HG03575 (cell line): ENCODE measurements around the gene C19orf33.
A peak's percentile ranks its signal among the peaks of the same experiment; 100 is the strongest.

Source experiments
- ATAC-seq: cut with Tn5 transposase; IDR thresholded peaks from one replicate; pipeline ENCODE4 v1.9.1; 2021; ENCODE audit not compliant: unreplicated experiment, insufficient number of reproducible peaks, low FRiP score; ENCODE audit errors: extremely low read depth

The C19orf33 gene

GRCh38 chr19:38306236-38306635, 2.2 kb downstream of the C19orf33 start:
- ATAC-seq: no peak

DNA sequence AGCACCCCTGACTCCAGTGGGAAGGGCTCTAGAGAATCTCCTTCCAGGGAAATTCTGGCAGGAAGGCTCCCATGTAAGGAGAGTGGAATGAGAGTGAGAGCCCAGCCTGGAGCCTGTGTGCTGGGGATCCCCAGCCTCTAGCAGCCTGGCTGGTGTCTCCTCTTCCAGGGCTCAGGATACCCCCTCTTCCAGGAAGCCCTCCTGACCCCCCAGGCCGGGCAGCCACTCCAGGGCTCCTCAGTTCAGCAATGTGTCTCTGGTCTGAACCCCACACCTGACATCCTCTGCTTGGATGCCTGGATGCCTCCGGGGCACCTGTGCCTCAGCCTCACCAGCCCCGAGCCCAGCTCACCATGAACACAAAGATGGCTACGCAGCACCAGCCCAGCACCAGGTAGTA, 3.0 kb downstream of the C19orf33 start:
- no peak for ATAC-seq

DNA sequence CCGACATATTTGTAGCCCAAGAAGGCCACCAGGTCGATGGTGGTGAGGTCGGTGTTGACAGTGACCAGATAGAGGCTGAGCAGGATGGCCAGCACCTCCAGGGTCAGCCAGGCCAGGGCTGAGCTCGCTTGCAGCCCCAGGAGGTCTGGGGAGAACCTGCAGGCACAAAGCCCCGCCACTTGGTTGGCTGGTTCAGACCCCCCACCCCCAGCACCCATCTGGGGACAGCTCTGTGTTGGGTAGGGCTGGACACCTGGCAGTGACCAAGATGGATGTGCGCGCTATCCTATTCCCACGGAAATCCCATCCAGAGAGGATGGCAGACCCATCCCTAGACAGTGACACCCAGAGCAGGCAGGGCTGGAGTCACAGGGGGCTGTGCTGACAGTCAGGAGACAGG, 3.5 kb downstream of the C19orf33 start:
- ATAC-seq: no peak

DNA sequence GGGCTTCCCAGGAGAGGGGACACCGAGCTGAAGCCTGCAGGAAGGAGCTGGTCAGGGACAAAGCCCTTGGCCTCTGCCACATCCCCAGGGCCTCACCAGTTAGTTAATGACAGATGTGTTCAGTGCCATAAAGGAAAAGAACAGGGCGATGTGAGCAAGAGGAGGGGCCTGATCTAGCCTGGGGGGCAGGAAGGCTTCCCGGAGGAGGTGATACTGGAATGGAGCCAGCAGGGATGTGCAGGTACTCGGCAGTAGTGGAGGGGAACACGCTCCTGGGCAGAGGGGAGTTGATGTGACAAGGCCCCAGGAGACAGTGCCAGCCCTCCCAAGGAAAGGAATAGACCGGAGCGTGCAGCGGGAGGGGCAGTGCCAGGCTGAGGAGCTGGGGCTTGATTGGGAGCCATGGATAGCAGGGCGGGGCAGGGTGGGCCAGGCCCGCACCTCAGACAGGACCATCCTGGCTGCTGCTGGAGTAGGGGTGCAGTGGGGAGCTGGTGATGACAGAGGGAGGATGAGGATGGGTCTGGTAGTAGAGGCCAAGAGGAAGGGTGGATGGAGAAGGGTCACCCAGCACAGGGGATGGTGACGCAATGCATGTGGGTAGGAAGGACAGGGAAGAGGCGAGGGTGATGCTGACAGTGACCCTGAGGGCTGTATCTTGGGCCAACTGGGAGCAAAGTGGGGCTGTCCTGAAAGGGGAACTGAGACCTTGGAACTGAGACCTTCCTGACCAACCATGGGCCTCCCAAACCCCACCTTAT, 4.1 kb downstream of the C19orf33 start:
- ATAC-seq: no peak

- ATAC-seq: no peak
These were observed 5.0 kb downstream of the C19orf33 start for GRCh38 chr19:38308926-38309614.

DNA sequence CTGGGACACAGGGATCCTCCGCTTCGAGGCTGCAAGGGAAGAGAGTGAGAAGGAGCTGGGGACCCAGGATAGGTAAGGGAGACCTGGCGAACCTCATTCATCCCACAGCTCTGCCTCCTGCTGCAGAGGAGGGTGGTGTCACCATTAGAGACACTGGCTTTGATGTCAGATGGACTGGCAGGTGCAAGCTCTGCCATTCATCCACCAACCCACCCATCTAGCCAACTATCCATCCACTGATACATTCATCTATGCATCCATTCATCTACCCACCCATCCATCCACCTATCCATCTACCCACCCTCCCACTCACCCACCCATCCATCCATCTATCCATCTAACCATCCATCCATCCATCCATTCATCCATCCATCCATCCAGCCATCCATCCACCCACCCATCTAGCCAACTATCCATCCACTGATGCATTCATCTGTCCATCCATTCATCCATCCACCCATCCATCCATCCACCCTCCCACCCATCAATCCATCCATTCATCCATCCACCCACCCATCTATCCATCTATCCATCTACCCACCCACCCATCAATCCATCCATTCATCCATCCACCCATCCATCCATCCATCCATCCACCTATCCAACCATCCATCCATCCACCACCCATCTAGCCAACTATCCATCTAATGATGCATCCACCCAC, 5.7 kb downstream of the C19orf33 start:
- ATAC-seq: no peak

DNA sequence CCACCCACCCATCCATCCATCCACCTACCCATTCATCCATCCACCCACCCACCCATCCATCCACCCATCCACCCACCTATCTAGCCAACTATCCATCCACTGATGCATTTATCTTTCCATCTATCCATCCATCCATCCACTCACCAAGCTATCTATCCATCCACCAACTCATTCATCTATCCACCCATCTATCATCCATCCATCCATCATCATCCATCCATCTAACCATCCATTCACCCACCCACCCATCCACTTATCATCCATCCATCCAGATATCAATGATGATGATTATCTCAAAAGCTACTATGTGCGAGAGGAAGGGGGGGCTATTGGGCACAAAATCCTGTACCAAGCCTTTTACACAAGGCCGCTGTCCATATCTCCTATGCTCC, 6.2 kb downstream of the C19orf33 start:
- no peak for ATAC-seq

- ATAC-seq: no peak
These were observed 6.9 kb downstream of the C19orf33 start for GRCh38 chr19:38310986-38311385.

- ATAC-seq: peak; percentile 62
These were observed 11.8 kb downstream of the C19orf33 start, which contains the start of gene YIF1B for GRCh38 chr19:38315657-38316476. Gene YIF1B (minus strand): TSS chr19:38315947. CDS start chr19:38315917, 30 bp downstream.

DNA sequence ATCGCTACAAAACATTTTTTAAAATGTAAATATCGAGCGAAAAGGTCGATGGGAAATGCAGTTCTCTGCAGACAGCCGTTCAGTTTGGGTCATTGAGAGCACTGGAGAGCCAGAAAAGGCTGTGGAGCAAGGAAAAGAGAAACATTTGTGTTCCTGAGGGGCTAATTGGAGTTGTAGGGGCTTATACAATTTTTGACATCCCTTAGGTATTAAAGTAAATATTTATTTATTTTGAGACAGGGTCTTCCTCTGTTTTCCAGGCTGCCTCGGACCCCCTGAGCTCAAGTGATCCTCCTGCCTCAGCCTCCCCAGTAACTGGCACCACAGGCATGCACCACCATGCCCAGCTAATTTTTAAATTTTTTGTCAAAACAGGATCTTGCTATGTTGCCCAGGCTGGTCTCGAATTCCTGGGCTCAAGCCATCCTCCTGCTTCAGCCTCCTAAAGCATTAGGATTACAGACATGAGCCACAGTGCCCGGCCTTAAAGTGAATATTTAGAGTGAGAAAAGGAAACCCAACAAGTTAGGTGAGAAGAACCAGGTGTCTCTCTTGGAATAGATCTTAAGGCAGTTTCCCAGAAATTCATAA, 12.5 kb downstream of the C19orf33 start:
- no peak for ATAC-seq

- ATAC-seq: no peak
These were observed 13.1 kb downstream of the C19orf33 start for GRCh38 chr19:38317104-38317612.

DNA sequence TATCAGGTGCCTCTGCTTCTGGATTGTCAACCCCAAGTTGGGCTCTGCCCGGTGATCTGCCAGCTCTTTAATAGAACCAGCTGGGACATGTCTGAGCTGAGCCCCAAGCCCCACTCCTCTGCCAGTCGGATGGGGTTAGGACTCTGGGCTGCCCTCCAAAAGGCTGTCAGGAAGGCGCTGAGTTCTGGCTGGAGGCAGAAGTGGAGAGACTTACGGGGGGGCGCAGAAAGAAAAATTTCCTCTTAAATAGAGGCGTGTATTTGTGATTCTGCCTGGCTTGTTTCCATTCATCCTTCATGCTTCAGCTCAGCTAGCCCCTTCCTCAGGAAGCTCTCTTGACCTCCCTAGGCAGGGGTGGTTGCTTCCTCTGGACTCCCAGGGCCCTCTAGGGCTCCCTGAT, 14.6 kb downstream of the C19orf33 start:
- no peak for ATAC-seq

DNA sequence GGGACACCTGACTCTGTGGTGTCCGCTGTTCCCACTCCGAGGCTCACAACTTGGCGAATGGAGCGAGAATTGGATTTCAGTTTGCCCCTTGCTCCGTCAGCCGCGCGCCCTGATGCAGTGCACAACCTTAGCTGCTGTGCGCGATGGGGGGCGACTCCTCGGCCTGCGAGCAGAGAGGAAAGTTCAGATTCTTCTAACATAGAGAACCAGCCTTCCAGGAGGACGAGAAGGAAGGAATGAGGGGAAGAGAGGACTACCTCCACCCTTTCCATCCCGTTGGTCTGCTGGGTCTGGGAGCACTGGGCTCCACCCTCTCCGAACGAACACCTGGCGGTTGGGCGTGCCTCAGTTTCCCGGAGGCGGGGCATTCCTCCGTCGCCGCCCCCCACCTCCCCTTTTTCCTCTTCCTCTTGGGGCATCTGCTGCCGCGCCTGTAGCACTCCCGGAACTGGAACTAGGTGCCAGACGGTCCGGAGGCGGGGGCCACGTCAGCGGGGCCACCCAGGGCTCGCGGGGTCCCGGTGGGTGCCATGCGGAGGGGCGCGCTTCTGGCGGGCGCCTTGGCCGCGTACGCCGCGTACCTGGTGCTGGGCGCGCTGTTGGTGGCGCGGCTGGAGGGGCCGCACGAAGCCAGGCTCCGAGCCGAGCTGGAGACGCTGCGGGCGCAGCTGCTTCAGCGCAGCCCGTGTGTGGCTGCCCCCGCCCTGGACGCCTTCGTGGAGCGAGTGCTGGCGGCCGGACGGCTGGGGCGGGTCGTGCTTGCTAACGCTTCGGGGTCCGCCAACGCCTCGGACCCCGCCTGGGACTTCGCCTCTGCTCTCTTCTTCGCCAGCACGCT, 15.6 kb downstream of the C19orf33 start, which contains the start of gene KCNK6:
KCNK6 (plus strand) TSS at position 425 of the 838 bp plus-strand sequence; CDS start at position 531, 106 bp downstream.
- no peak for ATAC-seq

DNA sequence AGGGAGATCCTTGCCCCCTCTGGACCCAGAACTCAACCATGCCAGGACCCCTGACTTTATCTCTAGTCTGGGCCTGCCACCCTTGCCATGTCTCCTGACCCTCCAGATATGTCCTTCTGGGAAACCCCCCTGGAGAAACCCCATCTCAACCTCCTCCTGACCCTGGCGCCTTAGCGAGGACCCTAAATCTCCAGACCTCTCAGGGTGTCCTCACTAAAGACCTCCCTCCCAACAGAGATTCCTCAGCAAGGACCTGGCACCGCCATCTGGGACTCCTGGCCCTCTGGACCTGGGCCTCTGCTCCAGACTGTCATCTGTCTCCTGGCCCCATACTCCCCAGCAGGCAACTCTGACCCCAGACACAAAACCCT, 16.9 kb downstream of the C19orf33 start:
- ATAC-seq: no peak

DNA sequence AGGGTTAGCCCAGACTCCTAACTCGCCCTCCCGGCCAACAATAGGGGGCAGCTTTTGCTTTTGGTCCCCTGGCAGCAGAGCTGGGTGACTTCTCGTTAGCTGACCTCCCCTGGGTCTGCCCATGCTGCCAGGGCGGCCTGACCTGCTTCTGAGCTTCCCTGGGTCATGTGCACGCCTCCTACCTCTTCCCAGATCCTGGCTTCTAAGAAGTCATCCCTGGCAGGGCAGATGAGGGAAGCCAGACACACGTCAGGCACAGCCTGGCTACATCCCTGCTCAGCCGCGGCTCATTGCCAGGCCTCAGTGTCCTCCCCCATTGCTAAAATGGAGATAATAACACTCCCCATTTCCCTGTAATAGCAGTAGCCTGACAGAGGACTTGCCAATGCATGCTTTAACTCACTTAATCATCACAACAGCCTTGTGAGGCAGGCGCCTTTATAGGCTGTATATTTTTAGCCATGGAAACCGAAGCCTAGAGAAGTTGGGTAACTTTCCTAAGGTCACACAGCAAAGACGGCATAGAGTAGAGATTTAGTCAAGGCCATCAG, 17.7 kb downstream of the C19orf33 start:
- no peak for ATAC-seq

DNA sequence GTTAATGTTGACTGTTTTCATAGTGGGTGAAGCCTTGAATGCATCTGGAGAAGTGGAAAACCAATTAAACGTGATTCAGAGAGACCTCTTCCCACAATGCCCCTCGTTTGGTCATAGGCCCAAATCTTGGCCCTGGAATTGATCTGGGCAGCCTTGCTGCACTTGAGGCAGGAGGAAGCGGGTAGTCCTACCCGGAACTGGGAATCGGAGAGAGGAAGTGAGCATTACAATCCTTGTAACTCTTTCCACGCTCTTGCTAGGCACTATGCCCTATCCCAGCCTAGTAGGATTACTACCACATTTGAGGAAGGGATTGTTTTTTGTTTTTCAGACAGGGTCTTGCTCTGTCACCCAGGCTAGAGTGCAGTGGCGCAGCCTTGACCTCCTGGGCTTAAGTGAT, 19.2 kb downstream of the C19orf33 start:
- no peak for ATAC-seq

- no peak for ATAC-seq
These were observed 20.4 kb downstream of the C19orf33 start for GRCh38 chr19:38324431-38324830.
